ENCODE data around the gene TSPAN1.

Gene TSPAN1

DNA sequence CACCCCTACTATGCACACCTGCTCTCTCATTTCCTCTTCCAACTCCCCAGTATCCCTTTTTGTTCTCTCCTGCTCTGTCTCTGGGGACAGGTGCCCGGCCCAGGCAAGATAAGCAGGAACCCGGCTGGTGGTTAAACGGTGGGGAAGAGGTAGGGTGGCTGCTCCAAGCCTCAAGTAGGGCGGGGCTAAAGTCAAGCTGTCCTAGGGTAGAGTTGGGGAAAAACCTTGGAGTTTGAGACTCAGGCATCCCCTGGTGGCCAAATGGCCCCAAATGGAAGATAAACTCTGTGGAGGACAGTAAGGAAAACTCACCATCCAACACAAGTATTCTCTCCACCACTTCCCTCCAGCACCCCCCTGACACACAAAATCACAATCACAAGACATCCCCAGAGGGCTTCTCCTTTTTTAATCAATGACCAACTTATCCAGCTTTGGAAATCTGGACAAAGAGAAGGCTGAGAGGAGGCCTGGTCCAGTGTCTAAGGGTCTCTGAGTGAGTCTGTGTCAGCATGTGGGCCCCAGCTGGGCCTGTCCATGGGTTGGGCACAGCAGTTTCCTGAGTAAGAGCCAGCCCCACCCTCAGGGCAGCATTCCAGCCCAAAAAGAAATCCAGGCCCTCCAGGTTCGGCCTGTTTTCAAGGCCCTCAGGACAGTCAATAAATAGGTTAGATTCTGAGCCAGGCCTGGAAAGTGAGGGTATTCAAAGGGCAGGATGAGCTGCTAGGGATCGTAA is 13.6 kb downstream of the TSPAN1 start:
- DNase-seq: no peak

DNA sequence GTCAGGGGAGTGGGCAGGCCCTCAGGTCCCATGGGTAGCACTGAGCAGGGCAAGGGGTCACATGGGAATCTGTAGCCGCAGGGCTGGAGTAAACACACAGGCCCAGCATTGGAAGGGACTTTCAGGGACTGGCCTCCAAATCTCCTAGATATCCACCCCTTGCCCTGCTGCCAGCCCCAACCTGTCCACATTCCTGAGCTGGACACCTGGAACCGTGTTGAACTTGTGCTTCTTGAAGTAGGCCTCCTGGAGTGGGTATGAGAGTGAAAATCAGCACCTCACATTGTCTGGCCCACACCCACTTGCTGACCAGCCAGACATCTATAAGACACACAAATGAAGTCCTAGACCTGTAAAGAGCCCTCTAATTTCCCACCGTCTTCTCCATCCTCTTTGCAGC is 15.7 kb downstream of the TSPAN1 start:
- no peak for DNase-seq

GRCh38 chr1:46191033-46191701 is 16.3 kb downstream of the TSPAN1 start:
- DNase-seq: no peak

DNA sequence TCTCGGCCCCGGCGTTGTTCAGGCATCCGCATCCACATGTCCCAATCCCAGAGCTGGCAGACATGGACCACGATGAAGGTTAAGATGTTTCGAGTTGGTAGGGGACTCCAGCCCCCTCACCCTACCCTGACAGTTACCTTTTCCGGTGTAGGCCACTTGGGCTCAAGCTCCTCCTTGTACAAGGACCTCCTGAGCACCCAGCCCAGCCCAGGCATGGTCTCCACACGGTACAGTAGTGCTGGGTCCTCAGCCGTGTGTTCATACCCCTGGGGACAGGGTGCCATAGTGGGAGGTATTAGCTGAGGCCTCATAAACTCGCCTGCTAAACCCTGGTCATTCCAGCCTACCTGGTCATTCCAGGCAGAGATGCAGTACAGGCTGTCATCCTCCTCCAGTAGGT is 17.3 kb downstream of the TSPAN1 start:
- no peak for DNase-seq

GRCh38 chr1:46193285-46193684 is 18.4 kb downstream of the TSPAN1 start:
- no peak for DNase-seq

GRCh38 chr1:46193984-46194570 is 19.2 kb downstream of the TSPAN1 start:
- DNase-seq: no peak

DNA sequence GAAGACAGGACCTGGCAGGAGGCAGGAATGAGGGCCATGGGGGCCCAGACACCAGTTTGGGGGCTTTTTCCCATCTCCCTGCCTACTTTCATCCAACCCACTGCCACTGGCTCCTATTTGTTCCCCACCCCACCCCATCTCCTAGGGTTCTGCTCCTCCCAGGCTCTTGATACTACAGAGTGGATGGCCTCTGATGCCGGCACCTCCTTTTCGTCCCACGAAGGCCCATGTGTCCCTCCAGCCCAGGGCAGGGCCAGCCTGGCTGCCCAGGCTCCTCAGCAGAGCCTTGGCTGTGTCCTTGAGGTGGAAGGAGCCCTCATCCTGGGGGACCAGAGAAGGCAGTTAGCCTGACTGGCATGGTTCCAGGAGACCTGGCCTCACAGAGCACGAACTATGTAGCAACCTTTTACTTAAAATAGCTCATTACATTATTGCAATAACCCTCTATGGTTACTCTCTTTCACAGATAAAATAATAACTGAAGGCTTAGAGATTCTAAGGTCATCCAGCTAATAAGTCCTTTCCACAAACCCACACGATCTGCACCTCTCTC is 19.8 kb downstream of the TSPAN1 start:
- DNase-seq: no peak

GRCh38 chr1:46196609-46197008 is 21.7 kb downstream of the TSPAN1 start:
- no peak for DNase-seq

DNA sequence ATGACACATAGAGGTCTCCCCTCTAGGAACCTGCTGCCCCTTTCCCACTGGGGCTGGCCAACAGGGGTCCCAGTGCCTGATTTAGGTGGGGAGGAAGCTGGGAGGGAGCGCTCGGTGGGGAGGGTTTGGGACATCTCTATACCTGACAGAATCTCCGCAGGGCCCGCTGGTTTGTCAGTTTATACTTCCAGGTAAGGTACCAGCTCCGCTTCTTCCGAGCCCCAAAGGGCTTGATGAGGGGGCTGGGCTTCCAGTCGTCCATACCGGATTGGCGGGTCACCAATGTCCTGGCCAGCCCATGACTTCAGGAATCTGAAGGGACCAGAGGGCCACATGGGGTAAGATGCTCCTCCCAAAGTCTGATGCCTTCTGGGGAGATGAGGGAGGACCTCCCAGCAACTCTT is 22.7 kb downstream of the TSPAN1 start:
- DNase-seq: no peak

DNA sequence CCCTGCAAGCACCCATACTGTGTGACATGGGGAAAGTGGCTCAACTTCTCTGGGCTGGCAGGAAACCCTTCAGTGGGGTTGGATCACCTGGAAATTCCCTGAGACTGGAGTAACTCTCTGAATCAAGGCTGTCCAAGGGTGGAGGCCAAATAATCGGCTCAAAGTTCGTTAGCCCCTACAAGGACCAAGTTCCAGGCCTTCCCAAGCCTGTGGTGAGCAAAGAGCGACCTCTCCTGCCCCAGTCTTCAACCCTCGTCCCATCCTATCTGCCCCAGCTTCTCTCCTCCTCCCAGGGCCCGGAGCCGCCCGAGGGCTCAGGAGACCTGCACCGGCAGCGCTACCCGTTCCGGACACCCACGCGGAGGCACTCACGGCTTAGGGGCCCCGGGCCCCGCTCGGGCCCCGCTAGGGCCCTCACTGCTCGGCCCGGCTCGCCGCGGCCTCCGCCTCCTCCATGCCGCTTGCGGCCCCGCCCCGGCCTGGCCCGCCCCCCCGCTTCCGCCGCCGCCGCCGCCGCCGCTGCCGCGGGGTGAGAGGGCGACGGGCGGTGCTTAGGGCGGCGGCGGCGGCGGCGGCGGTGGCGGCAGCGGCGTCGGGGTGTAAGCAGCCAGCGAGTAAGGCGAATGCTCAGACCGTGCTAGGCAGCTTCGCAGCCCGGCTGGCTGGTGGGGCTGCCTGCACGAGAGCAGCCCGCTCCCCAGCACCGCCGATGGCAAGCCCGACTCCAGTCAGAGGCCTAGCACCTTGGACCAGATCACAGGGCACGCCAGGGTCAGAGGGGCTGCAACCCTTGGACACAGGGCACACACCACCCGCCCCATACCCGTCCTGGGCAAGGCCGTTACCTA is 23.3 kb downstream of the TSPAN1 start, which contains the start of gene POMGNT1:
TSS of gene POMGNT1 (minus strand) at position 471 of the 848 bp plus-strand sequence. CDS start 613 bp downstream, outside the sequence.
- peak; percentile 71 for DNase-seq

GRCh38 chr1:46199233-46199749 is 24.4 kb downstream of the TSPAN1 start:
- no peak for DNase-seq

GRCh38 chr1:46203738-46204405 is 29.0 kb downstream of the TSPAN1 start:
- no peak for DNase-seq

DNA sequence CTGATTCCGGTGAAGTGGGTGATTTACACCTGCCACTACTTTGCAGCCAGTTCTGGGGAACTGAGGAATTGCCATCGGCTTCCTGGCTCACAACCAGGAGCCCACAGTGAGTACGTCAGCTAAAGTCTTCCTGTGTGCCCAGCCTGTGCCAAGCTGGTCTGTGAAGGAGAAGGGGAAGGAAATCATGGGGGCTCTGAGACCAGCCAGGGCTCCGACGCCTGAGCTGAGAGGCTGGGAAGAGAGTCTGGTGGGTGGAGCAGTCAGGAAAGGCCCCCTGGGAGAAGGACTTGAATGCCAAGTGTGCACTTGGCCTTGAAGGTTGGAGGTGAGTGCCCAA is 29.5 kb downstream of the TSPAN1 start:
- DNase-seq: no peak

GRCh38 chr1:46205141-46205540 is 30.3 kb downstream of the TSPAN1 start:
- DNase-seq: no peak

- DNase-seq: no peak
Measured at GRCh38 chr1:46205791-46206190, 30.9 kb downstream of the TSPAN1 start.

DNA sequence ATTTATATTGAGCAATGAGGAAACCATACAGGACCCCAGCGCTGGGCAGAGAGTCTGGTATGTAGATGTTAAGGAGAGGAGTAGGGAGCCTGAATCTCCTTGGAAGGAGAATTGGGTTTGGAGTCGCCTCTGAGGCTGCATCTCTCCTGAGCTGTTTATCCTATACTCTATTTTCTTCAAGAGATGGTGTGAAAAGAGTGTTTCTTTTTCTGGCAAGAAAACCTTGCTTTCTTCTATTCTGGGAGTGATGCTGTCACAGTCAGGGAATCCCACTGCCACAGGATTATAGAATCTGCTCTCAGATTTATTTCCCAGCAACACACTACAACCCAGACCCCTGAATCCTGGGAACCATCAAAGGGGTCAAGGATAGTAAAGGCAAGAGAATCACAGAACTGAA is 31.5 kb downstream of the TSPAN1 start:
- DNase-seq: no peak

GRCh38 chr1:46210561-46210960 is 35.7 kb downstream of the TSPAN1 start:
- no peak for DNase-seq

- DNase-seq: no peak
Measured at GRCh38 chr1:46211051-46211450, 36.2 kb downstream of the TSPAN1 start.

GRCh38 chr1:46215504-46215903 is 40.6 kb downstream of the TSPAN1 start:
- no peak for DNase-seq

- no peak for DNase-seq
Measured at GRCh38 chr1:46218443-46218842, 43.6 kb downstream of the TSPAN1 start.

- no peak for DNase-seq
Measured at GRCh38 chr1:46219551-46220520, 44.9 kb downstream of the TSPAN1 start.

All from fibroblast of skin of abdomen (primary cell).